GM19372 (cell line): ENCODE results near the gene ATN1.

Experiments
- ATAC-seq: cut with Tn5 transposase; IDR thresholded peaks from one replicate; pipeline ENCODE4 v1.9.1; 2021; ENCODE audit warnings: mild to moderate bottlenecking, low read depth, moderate library complexity; ENCODE audit not compliant: unreplicated experiment

ATN1 gene

GRCh38 chr12:6944381-6945186, 16.8 kb downstream of the ATN1 start:
- ATAC-seq, result peak; percentile 35

DNA sequence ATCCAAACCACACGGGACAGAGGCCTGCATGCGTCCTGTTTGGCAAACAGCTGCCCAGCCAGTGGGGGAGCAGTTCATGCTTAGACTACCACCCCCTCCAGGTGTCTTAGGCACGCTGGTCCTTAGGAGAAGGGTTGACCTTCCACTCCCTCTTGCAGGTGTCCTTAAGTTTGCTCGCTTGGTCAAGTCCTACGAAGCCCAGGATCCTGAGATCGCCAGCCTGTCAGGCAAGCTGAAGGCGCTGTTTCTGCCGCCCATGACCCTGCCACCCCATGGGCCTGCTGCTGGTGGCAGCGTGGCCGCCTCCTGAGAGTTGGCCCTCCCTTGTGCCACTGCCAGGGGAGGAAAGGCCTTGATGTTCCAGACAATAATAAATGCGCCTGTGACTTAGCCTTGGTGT, 17.9 kb downstream of the ATN1 start:
- no peak for ATAC-seq

DNA sequence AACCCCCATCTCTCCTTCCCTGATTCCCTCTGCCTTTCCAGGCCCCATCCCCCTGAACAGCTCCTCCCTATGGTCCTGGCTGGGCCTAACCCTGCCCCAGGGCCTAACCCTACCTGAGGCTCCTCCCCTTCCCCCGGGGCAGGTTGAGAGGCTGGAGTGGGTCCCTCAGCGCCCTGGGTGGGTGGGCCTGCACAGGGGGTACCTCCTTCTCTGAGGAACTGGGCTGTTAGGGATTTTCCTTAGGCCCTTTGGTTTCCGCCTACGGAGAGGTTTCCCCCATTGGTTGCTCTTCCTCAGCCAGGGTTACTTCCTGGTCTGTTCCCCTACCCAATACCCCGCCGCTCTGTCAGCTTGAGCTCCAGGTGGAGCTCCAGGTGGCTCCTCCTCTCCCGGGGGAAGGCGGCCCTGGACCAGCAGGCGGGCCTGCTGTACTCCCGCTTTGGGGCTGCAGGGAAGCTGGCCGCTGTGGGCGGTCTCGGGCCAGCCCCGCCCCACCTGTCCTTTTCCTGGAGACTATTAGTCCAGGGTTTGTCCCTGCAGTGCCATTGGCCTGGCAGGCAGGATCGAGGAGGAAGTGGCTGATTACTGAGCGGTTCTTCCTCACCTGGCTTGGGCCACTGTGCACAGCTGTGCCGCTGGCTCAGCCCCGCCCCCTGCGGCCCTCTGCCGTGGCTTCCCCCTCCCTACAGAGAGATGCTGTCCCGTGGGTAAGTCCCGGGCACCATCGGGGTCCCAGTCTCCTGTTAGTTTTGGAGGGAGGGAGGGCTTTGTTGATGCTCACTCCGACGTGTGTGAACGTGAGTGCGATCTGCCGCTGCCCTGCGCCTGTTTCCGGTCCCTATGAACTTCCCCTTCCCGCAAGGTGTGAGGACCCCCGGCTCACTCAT, 18.5 kb downstream of the ATN1 start:
- ATAC-seq, result no peak

GRCh38 chr12:6946920-6947374, 19.2 kb downstream of the ATN1 start:
- ATAC-seq, result no peak

DNA sequence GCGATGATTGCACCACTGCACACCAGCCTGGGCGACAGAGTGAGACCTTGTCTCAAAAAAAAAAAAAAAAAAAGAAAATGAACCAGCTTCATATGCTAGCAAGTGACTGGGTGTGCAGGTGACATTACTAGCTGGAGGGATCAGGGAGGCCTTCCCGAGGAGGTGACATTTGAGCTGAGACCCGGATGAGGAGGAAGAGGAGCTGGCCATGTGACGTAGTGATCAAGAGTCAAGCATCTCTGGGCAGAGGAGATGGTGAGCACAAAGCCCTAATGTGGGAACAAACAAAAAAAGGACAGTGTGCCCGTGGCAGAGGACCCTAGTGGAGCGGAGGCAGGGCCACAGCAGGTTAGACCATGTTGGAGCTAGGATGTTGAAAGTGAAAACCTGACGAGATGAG, 19.9 kb downstream of the ATN1 start:
- no peak for ATAC-seq

- no peak for ATAC-seq
Observed at GRCh38 chr12:6948873-6949594, 21.3 kb downstream of the ATN1 start.

DNA sequence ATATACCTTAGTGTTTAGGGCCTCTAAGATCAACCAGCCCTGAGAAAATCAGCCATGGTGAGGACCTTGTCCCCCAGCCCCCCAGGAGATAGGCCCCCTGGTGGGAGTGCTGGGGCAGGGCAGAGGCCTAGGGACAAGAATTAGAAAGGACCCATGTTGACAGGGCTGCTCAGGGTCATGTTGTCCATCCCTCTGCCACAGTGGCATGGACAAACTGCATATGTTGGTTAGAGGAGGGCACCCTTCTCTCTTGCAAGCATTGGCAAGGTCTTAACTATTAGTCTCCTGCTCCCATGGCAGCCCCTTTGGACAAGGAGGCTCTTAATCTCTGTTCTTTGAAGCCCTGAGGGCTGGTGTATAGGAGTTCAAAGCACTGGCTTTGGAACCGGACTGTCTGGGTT, 22.6 kb downstream of the ATN1 start:
- ATAC-seq, result no peak

DNA sequence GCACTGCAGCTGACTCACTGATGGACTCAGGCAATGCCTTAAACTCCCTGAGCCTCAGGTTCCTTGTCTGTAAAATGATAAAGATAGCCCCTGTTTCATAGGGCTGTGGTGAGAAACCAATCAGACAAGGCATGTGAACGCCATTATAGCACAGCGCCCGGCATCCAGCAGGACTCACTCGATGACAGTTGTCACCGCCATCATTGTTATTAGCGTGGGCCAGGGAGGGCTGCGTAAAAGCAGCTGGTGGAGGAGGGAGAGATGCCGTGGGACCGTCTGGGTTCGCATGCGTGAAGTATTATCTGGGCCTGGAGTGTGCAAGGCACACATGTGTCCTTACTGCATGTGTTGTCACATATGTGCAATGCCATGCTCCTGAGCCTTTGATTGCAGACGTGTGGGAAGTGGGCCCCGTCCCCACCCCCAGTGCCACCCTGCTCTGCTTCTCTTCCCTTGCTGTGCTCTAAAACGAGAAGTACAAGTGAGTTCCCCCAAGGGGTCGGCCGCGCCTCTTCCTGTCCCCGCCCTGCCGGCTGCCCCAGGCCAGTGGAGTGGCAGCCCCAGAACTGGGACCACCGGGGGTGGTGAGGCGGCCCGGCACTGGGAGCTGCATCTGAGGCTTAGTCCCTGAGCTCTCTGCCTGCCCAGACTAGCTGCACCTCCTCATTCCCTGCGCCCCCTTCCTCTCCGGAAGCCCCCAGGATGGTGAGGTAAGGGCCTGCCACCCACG, 23.2 kb downstream of the ATN1 start, which contains the start of gene PTPN6:
TSS of gene PTPN6 (plus strand) at position 546 of the 730 bp plus-strand sequence. CDS start at position 703, 157 bp downstream.
- no peak for ATAC-seq

GRCh38 chr12:6951551-6952120, 23.9 kb downstream of the ATN1 start:
- no peak for ATAC-seq

DNA sequence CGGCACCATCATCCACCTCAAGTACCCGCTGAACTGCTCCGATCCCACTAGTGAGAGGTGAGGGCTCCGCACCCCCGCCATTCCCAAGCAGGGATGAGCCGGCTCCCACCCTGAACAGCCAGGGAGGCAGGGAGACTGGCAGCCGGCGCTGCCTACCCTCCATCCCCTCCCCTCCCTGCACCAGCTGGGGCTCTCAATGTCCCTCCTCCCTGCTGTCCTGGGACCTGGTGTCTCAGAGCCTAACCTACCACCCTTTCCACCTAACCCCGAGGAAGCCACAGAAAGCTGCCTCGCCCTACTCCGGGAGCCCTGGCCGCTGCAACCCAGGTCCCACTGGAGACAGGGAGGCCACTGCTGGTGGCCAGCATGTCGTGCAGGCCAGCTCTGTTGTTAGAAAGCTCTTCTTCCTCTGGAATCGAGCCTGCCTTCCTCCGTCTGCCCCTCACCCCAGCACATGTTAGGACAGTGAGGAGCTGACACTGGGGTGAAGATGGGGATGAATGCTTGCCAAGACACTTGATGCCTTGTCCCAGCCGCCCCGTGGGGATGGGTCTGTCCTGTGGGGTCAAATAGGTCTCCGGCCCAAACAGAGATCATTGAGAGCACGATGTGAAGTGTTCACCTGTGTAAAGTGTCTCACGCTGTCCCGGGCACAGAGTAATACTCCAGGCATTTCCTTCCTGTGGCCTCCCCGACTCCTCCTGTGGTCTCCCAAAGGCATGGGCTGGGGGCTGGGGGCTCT, 24.5 kb downstream of the ATN1 start:
- ATAC-seq, result no peak

- no peak for ATAC-seq
Observed at GRCh38 chr12:6952863-6953441, 25.2 kb downstream of the ATN1 start.

DNA sequence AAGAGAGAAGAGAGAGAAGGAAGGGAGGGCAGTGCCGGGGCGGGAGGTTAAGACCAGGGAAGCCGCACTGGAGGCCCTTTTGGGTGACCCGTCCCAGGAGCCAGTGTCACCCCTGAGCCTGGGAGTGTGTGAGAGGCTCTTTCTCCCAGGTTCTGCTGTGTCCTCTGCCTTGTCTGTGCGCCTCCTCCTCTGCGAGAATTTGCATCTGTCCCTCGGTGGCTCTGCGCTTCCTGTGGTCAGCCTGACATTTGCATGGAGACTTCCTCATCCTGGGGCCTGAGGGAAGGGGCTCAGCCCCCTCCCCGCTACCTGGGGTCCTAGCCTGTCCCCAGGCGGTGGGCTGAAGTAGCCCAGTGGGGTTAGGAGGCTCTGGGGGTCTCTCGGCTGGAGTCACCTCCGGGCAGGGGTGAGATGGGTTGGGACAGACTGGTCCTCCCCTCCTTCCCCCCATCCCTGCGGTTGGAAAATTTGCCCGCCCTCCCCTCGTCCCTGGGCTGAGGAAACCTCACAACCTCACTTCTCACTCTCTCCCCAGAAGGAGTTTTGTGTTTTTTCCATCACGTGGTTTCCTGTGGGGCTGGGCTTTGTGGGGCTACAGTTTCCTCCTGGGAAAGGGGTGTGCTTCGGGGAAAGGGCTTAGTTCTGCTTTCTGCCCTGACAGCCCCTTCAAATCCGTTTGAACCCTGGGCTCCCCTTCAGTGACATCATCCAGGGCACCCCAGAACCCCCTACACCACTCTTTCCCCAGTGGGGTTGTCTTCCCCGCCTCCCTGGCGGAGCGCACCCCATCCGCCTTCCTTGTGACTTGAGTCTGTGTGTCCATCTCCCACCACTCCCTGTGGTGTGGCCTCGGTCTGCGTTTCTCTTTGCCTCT, 25.9 kb downstream of the ATN1 start:
- ATAC-seq, result peak; percentile 45

- ATAC-seq, result no peak
Observed at GRCh38 chr12:6954316-6955107, 26.8 kb downstream of the ATN1 start.

DNA sequence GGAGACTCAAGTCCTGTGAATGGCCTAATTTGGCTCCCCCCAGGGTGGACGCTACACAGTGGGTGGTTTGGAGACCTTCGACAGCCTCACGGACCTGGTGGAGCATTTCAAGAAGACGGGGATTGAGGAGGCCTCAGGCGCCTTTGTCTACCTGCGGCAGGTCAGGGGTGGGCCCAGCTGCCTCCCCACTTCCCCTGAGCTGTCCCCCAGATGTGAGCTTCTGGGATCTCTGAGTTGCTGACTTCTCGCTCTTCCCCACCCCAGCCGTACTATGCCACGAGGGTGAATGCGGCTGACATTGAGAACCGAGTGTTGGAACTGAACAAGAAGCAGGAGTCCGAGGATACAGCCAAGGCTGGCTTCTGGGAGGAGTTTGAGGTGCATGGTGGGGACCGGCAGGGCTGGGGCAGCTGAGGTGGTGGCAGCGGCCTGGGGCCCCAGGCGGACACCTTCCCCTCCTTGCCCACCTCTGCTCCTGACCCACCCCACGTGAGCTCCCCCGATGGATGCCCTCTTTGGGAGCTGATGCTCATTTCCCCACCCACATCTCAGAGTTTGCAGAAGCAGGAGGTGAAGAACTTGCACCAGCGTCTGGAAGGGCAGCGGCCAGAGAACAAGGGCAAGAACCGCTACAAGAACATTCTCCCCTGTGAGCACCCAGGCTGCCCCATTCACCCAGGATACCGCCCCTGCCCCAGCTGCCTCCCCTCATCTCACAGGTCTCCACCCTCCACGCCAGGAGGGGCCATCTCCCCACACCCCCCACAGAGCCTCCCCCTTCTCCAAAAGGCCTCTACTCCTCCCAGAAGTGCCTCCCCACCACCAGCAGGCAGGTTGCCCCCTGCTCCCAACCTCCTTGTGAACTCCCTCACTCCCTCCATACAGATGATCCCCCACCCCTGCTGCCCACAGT, 27.6 kb downstream of the ATN1 start:
- no peak for ATAC-seq

GRCh38 chr12:6956021-6956727, 28.4 kb downstream of the ATN1 start:
- ATAC-seq, result no peak
